ENCODE measurements around the gene DALRD3. TPM values are rescaled to one million over a fixed set of nuclear protein-coding genes. Genes with fewer than 3 reads are reported as not detected.

The DALRD3 gene
- total RNA-seq: 54.4 and 64.5 TPM in 2 replicates

- no peak for DNase-seq (ENCODE audit: low read depth)
Measured at GRCh38 chr3:49017971-49018706, at the start of gene DALRD3. Gene DALRD3 (minus strand): TSS chr3:49018580. CDS start chr3:49018564, 16 bp downstream.

GRCh38 chr3:49058011-49058410 lies 39.6 kb upstream of the DALRD3 start:
- DNase-seq (ENCODE audit: low read depth): no peak

GRCh38 chr3:49057268-49057667 lies 38.9 kb upstream of the DALRD3 start:
- no peak for DNase-seq (ENCODE audit: low read depth)

- DNase-seq (ENCODE audit: low read depth): no peak
Measured at GRCh38 chr3:49054344-49054862, 36.0 kb upstream of the DALRD3 start.

- DNase-seq (ENCODE audit: low read depth): no peak
Measured at GRCh38 chr3:49053543-49053942, 35.2 kb upstream of the DALRD3 start.

GRCh38 chr3:49035281-49035680 lies 16.9 kb upstream of the DALRD3 start:
- DNase-seq (ENCODE audit: low read depth): no peak

- DNase-seq (ENCODE audit: low read depth): no peak
Measured at GRCh38 chr3:49034650-49035049, 16.3 kb upstream of the DALRD3 start.

GRCh38 chr3:49032646-49033304 lies 14.4 kb upstream of the DALRD3 start:
- DNase-seq (ENCODE audit: low read depth): peak; percentile 38

GRCh38 chr3:49030321-49030720 lies 11.9 kb upstream of the DALRD3 start:
- DNase-seq (ENCODE audit: low read depth): no peak

- DNase-seq (ENCODE audit: low read depth): no peak
Measured at GRCh38 chr3:49029563-49029884, 11.1 kb upstream of the DALRD3 start.

- DNase-seq (ENCODE audit: low read depth): peak; percentile 81
Measured at GRCh38 chr3:49028673-49029562, 10.5 kb upstream of the DALRD3 start, which contains the start of gene IMPDH2. Gene IMPDH2 (minus strand): TSS chr3:49029398. CDS start chr3:49029350, 48 bp downstream.

- no peak for DNase-seq (ENCODE audit: low read depth)
Measured at GRCh38 chr3:49028298-49028672, 9.9 kb upstream of the DALRD3 start.

GRCh38 chr3:49027634-49028033 lies 9.3 kb upstream of the DALRD3 start:
- no peak for DNase-seq (ENCODE audit: low read depth)

GRCh38 chr3:49026536-49026935 lies 8.2 kb upstream of the DALRD3 start:
- no peak for DNase-seq (ENCODE audit: low read depth)

GRCh38 chr3:49025793-49026520 lies 7.6 kb upstream of the DALRD3 start:
- DNase-seq (ENCODE audit: low read depth): no peak

GRCh38 chr3:49025005-49025792 lies 6.8 kb upstream of the DALRD3 start:
- DNase-seq (ENCODE audit: low read depth): no peak

GRCh38 chr3:49024449-49024848 lies 6.1 kb upstream of the DALRD3 start:
- DNase-seq (ENCODE audit: low read depth): no peak

GRCh38 chr3:49023775-49024174 lies 5.4 kb upstream of the DALRD3 start:
- no peak for DNase-seq (ENCODE audit: low read depth)

- no peak for DNase-seq (ENCODE audit: low read depth)
Measured at GRCh38 chr3:49022688-49023171, 4.3 kb upstream of the DALRD3 start.
